Measurements from ENCODE around the gene PLCL1. TPM values are rescaled to one million over a fixed set of nuclear protein-coding genes. Genes with fewer than 3 reads are reported as not detected.

Gene PLCL1
- total RNA-seq, 2 experiments from 2014 or later = 1.2 to 1.6 TPM

GRCh38 chr2:197947219-197947757 lies 142.9 kb downstream of the PLCL1 start:
- Mint-ChIP-seq H3K4me3 (no peak overlapping the region), H3K27me3 (no peaks in the 10 kb centered on the region), H3K9me3 (no peaks in the 10 kb centered on the region), H3K4me1 (no peaks in the 10 kb centered on the region), H3K36me3 (ENCODE audit: low read depth) (no peaks in the 10 kb centered on the region), H3K27ac (no peak overlapping the region)
- ChIA-PET CTCF (no interaction called here), POLR2A (interaction anchor here (0.9 kb wide), 1 partner anchor 77 kb away, joined by 3 read pairs; no protein-coding TSS in a partner anchor)
- no peak for DNase-seq

- POLR2A ChIA-PET = no interaction called here
- Mint-ChIP-seq H3K36me3 (ENCODE audit: low read depth) (no peaks in the 10 kb centered on the region), H3K4me3 (no peak overlapping the region), H3K4me1 (peaks cover 2% of the 10 kb centered on the region), H3K27me3 (no peaks in the 10 kb centered on the region), H3K27ac (no peak overlapping the region), H3K9me3 (no peaks in the 10 kb centered on the region)
- CTCF ChIA-PET = no interaction called here
- no peak for DNase-seq
Measured at GRCh38 chr2:197949224-197949623, 144.8 kb downstream of the PLCL1 start.

GRCh38 chr2:197950006-197950405 lies 145.6 kb downstream of the PLCL1 start:
- DNase-seq = no peak
- H3K4me3 Mint-ChIP-seq = no peak overlapping the region
- H3K4me1 Mint-ChIP-seq = peaks cover 6% of the 10 kb centered on the region
- POLR2A ChIA-PET = no interaction called here
- no peaks in the 10 kb centered on the region for H3K36me3 Mint-ChIP-seq (ENCODE audit: low read depth)
- CTCF ChIA-PET = no interaction called here
- H3K27me3 Mint-ChIP-seq = no peaks in the 10 kb centered on the region
- no peaks in the 10 kb centered on the region for H3K9me3 Mint-ChIP-seq
- H3K27ac Mint-ChIP-seq = no peak overlapping the region

- H3K4me3 Mint-ChIP-seq = no peak overlapping the region
- H3K27me3 Mint-ChIP-seq = no peaks in the 10 kb centered on the region
- CTCF ChIA-PET = no interaction called here
- POLR2A ChIA-PET = no interaction called here
- H3K9me3 Mint-ChIP-seq = peaks cover under 1% of the 10 kb centered on the region
- no peak overlapping the region for H3K27ac Mint-ChIP-seq
- no peak for DNase-seq
- no peaks in the 10 kb centered on the region for H3K36me3 Mint-ChIP-seq (ENCODE audit: low read depth)
- peaks cover 6% of the 10 kb centered on the region for H3K4me1 Mint-ChIP-seq
Measured at GRCh38 chr2:197950724-197951123, 146.3 kb downstream of the PLCL1 start.

- POLR2A ChIA-PET = no interaction called here
- H3K27ac Mint-ChIP-seq = no peak overlapping the region
- DNase-seq = no peak
Measured at GRCh38 chr2:197952540-197953202, 148.3 kb downstream of the PLCL1 start.

GRCh38 chr2:197954328-197954727 lies 149.9 kb downstream of the PLCL1 start:
- no peaks in the 10 kb centered on the region for H3K36me3 Mint-ChIP-seq (ENCODE audit: low read depth)
- peaks cover 6% of the 10 kb centered on the region for H3K4me1 Mint-ChIP-seq
- H3K27me3 Mint-ChIP-seq = no peaks in the 10 kb centered on the region
- no peak for DNase-seq
- H3K27ac Mint-ChIP-seq = no peak overlapping the region
- peaks cover 8% of the 10 kb centered on the region for H3K9me3 Mint-ChIP-seq
- POLR2A ChIA-PET = no interaction called here
- CTCF ChIA-PET = interaction anchor here (1.2 kb wide), 1 partner anchor 141 kb away, joined by 3 read pairs; no protein-coding TSS in a partner anchor
- H3K4me3 Mint-ChIP-seq = no peak overlapping the region

More at GRCh38 chr2:197952540-197953202, 148.3 kb downstream of the PLCL1 start:
- CTCF ChIA-PET = no interaction called here
- Mint-ChIP-seq H3K4me3 (no peak overlapping the region), H3K4me1 (peaks cover 6% of the 10 kb centered on the region), H3K9me3 (peaks cover 8% of the 10 kb centered on the region), H3K36me3 (ENCODE audit: low read depth) (no peaks in the 10 kb centered on the region), H3K27me3 (no peaks in the 10 kb centered on the region)

GRCh38 chr2:197958592-197959150 lies 154.3 kb downstream of the PLCL1 start:
- Mint-ChIP-seq H3K27ac (no peak overlapping the region), H3K4me1 (peaks cover 6% of the 10 kb centered on the region), H3K27me3 (no peaks in the 10 kb centered on the region), H3K4me3 (no peak overlapping the region), H3K9me3 (peaks cover 10% of the 10 kb centered on the region), H3K36me3 (ENCODE audit: low read depth) (no peaks in the 10 kb centered on the region)
- no peak for DNase-seq
- POLR2A ChIA-PET = no interaction called here
- CTCF ChIA-PET = no interaction called here

- DNase-seq = no peak
- POLR2A ChIA-PET = no interaction called here
- Mint-ChIP-seq H3K9me3 (peaks cover 10% of the 10 kb centered on the region), H3K4me3 (no peak overlapping the region), H3K36me3 (ENCODE audit: low read depth) (no peaks in the 10 kb centered on the region), H3K27me3 (no peaks in the 10 kb centered on the region), H3K4me1 (peaks cover 2% of the 10 kb centered on the region), H3K27ac (no peak overlapping the region)
- CTCF ChIA-PET = no interaction called here
Measured at GRCh38 chr2:197959383-197959782, 155.0 kb downstream of the PLCL1 start.

- Mint-ChIP-seq H3K4me1 (no peaks in the 10 kb centered on the region), H3K27ac (no peak overlapping the region), H3K36me3 (ENCODE audit: low read depth) (peaks cover 9% of the 10 kb centered on the region), H3K27me3 (no peaks in the 10 kb centered on the region), H3K9me3 (peaks cover 18% of the 10 kb centered on the region), H3K4me3 (no peak overlapping the region)
- no peak for DNase-seq
- ChIA-PET POLR2A (interaction anchor here (1.2 kb wide), 1 partner anchor 34 kb away, joined by 3 read pairs; no protein-coding TSS in a partner anchor), CTCF (no interaction called here)
Measured at GRCh38 chr2:197960786-197961185, 156.4 kb downstream of the PLCL1 start.

GRCh38 chr2:197964720-197965119 lies 160.3 kb downstream of the PLCL1 start:
- no peaks in the 10 kb centered on the region for H3K27me3 Mint-ChIP-seq
- H3K4me3 Mint-ChIP-seq = no peak overlapping the region
- no peak overlapping the region for H3K27ac Mint-ChIP-seq
- peaks cover 15% of the 10 kb centered on the region for H3K9me3 Mint-ChIP-seq
- H3K4me1 Mint-ChIP-seq = no peaks in the 10 kb centered on the region
- CTCF ChIA-PET = no interaction called here
- POLR2A ChIA-PET = no interaction called here
- no peak for DNase-seq
- H3K36me3 Mint-ChIP-seq (ENCODE audit: low read depth) = peaks cover 12% of the 10 kb centered on the region

GRCh38 chr2:197965756-197966155 lies 161.4 kb downstream of the PLCL1 start:
- Mint-ChIP-seq H3K27me3 (no peaks in the 10 kb centered on the region), H3K4me3 (no peak overlapping the region), H3K9me3 (peaks cover 15% of the 10 kb centered on the region), H3K4me1 (no peaks in the 10 kb centered on the region), H3K36me3 (ENCODE audit: low read depth) (peaks cover 12% of the 10 kb centered on the region), H3K27ac (no peak overlapping the region)
- no peak for DNase-seq
- ChIA-PET POLR2A (no interaction called here), CTCF (no interaction called here)

GRCh38 chr2:197969391-197969893 lies 165.0 kb downstream of the PLCL1 start:
- Mint-ChIP-seq H3K4me1 (no peaks in the 10 kb centered on the region), H3K27me3 (no peaks in the 10 kb centered on the region), H3K4me3 (no peak overlapping the region), H3K36me3 (ENCODE audit: low read depth) (peaks cover 12% of the 10 kb centered on the region), H3K27ac (no peak overlapping the region), H3K9me3 (peaks cover 14% of the 10 kb centered on the region)
- POLR2A ChIA-PET = no interaction called here
- no peak for DNase-seq
- CTCF ChIA-PET = no interaction called here

GRCh38 chr2:197972061-197972460 lies 167.7 kb downstream of the PLCL1 start:
- DNase-seq = no peak
- H3K9me3 Mint-ChIP-seq = peaks cover 2% of the 10 kb centered on the region
- no peaks in the 10 kb centered on the region for H3K36me3 Mint-ChIP-seq (ENCODE audit: low read depth)
- ChIA-PET POLR2A (no interaction called here), CTCF (no interaction called here)
- H3K27ac Mint-ChIP-seq = no peak overlapping the region
- no peak overlapping the region for H3K4me3 Mint-ChIP-seq
- no peaks in the 10 kb centered on the region for H3K4me1 Mint-ChIP-seq
- no peaks in the 10 kb centered on the region for H3K27me3 Mint-ChIP-seq

- no peak for DNase-seq
- H3K27ac Mint-ChIP-seq = no peak overlapping the region
- CTCF ChIA-PET = no interaction called here
- H3K4me3 Mint-ChIP-seq = no peak overlapping the region
- H3K4me1 Mint-ChIP-seq = no peaks in the 10 kb centered on the region
- H3K36me3 Mint-ChIP-seq (ENCODE audit: low read depth) = no peaks in the 10 kb centered on the region
- no peaks in the 10 kb centered on the region for H3K27me3 Mint-ChIP-seq
- peaks cover 2% of the 10 kb centered on the region for H3K9me3 Mint-ChIP-seq
- POLR2A ChIA-PET = no interaction called here
Measured at GRCh38 chr2:197972587-197972986, 168.2 kb downstream of the PLCL1 start.

All from activated CD4-positive, alpha-beta memory T cell treated with anti-CD3 and anti-CD28 coated beads, Interleukin-2, amount 10 ng/mL, durations not matched to agents 7 days and 5 days (primary cell).